Esophagus muscularis mucosa (tissue), 4 donors: ENCODE measurements around the gene CBLB. TPM values are rescaled to one million over a fixed set of nuclear protein-coding genes. Genes with fewer than 3 reads are reported as not detected.
A peak's percentile ranks its signal among the peaks of the same experiment; 100 is the strongest.

Source experiments
- DNase-seq: peaks from one replicate; pipeline ENCODE4 v3.0.0-alpha.2; 2017; ENCODE audit errors: extremely low spot score
- H3K27ac ChIP-seq, 4 donors: fragments of 200-600 bp; sonication (generic); replicated peaks in 1 of 4; 1 replicate in 3 of 4; 2 replicates in 1 of 4; pipeline ENCODE4 v1.5.1; 2016 to 2019; ENCODE audit warnings: mild to moderate bottlenecking in 1 of 4
- H3K27me3 ChIP-seq, 4 donors: fragments of 200-600 bp; sonication (generic); one replicate each; pipeline versions ENCODE4 v1.5.1 to v1.6.0; 2016 to 2019
- H3K36me3 ChIP-seq, 4 donors: fragments of 200-600 bp; sonication (generic); one replicate each; pipeline ENCODE4 v1.5.1; 2016 to 2019
- H3K4me1 ChIP-seq, 4 donors: fragments of 200-600 bp; sonication (generic); one replicate each; pipeline ENCODE4 v1.5.1; 2016 to 2019
- H3K4me3 ChIP-seq, 4 donors: fragments of 200-600 bp; sonication (generic); 1 replicate in 2 of 4; 2 replicates in 2 of 4; pipeline ENCODE4 v1.5.1; 2016 to 2019; ENCODE audit warnings: mild to moderate bottlenecking in 4 of 4, moderate library complexity in 1 of 4
- H3K9me3 ChIP-seq, 4 donors: fragments of 200-600 bp; sonication (generic); 1 replicate in 3 of 4; 2 replicates in 1 of 4; pipeline ENCODE4 v1.5.1; 2016 to 2019
- EP300 ChIP-seq: sonication (generic); formaldehyde crosslinking; IDR thresholded peaks from one replicate; pipeline ENCODE4 v1.6.1; 2017; ENCODE audit warnings: antibody characterized with exemption
- POLR2A ChIP-seq: fragments of 450-650 bp; IDR thresholded peaks from one replicate; pipeline ENCODE4 v1.6.1; 2017; ENCODE audit warnings: antibody characterized with exemption, moderate library complexity, mild to moderate bottlenecking, low read depth
- POLR2AphosphoS5 ChIP-seq, 2 donors: sonication (generic); formaldehyde crosslinking; IDR thresholded peaks; one replicate each; pipeline ENCODE4 v1.6.1; 2017; ENCODE audit warnings: antibody characterized with exemption in 2 of 2
- WGBS: methylation state at CpG from one replicate; pipeline ENCODE4 v1.1.5; 2018; 5-methylcytosine and 5-hydroxymethylcytosine counted together
- intact Hi-C: fragments of 100-400 bp; cut with DNase I; formaldehyde crosslinking; loops from one replicate; pipeline ENCODE4 v1.15.1; 2023
- total RNA-seq, 4 donors: library from RNA; depleted of rRNA; stranded (reverse); fragments of >200 nt; gene quantifications; one replicate each; pipeline versions ENCODE4 v1.1.0 to v1.2.1, GENCODE V29; 2016
- TF ChIP-seq, protein P1 (sequence below), 3 experiments: fragments of 200-600 bp in 2 of 3; fragments of 450-650 bp in 1 of 3; sonication (generic) in 2 of 3; IDR thresholded peaks; one replicate each; pipeline ENCODE4 v1.5.1; 2017 to 2019; ENCODE audit warnings: antibody characterized with exemption in 3 of 3, mild to moderate bottlenecking in 2 of 3, moderate library complexity in 1 of 3

CBLB gene
- total RNA-seq, 4 donors from 2014 or later, result 20.7 to 35.7 (median 26.2) TPM

DNA sequence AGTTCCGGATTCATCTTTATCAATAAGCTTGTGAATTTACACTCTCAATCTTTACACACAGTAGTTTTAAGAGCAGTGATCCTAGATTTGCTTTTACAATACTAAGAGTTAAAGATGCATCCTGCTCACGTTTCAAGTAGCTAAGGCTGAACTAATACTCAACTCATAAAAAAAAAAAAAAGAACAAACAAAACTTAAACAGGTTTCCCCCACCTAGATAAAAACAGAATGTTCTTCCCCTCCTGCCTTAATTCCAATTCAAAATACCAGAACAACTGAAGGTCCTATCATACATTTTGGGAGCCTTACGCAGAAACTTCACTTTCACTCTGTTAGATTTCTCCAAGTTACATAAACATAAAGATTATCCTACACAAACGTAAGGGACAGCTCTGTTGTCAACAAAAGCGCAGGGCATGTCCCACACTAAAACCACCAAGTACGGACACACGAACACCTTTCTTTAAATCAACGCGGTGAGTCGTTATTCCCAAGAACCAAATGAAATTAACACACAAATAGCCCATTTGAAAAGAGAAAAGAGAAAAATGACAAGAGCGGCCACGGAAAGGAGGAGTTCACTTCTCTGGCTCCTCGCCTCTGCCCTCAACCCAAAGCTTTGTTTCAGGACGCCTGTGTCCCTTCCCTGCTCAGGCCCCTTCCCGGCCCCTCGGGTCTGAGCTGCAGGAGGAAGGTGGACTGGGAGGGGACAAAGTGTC lies 941 bp downstream of the CBLB start:
- H3K36me3 ChIP-seq, result peaks cover 0 to 16% (median 0%) of the 10 kb centered on the region in 4 donors
- H3K4me3 ChIP-seq, result peak overlapping the region; percentile 66 to 96 (median 83)
- intact Hi-C loops, result no loop called here
- peak overlapping the region; percentile 91 to 98 (median 94) for H3K27ac ChIP-seq
- WGBS, result 3% methylated on average over 16 of the region's 16 CpGs
- DNase-seq, result no peak
- no peaks in the 10 kb centered on the region for H3K9me3 ChIP-seq
- no peaks in the 10 kb centered on the region for H3K27me3 ChIP-seq
- TF ChIP-seq POLR2AphosphoS5 (IDR thresholded peaks at IDR 0.05), result no peak
- H3K4me1 ChIP-seq, result peaks cover 29 to 57% (median 51%) of the 10 kb centered on the region in 4 donors

DNA sequence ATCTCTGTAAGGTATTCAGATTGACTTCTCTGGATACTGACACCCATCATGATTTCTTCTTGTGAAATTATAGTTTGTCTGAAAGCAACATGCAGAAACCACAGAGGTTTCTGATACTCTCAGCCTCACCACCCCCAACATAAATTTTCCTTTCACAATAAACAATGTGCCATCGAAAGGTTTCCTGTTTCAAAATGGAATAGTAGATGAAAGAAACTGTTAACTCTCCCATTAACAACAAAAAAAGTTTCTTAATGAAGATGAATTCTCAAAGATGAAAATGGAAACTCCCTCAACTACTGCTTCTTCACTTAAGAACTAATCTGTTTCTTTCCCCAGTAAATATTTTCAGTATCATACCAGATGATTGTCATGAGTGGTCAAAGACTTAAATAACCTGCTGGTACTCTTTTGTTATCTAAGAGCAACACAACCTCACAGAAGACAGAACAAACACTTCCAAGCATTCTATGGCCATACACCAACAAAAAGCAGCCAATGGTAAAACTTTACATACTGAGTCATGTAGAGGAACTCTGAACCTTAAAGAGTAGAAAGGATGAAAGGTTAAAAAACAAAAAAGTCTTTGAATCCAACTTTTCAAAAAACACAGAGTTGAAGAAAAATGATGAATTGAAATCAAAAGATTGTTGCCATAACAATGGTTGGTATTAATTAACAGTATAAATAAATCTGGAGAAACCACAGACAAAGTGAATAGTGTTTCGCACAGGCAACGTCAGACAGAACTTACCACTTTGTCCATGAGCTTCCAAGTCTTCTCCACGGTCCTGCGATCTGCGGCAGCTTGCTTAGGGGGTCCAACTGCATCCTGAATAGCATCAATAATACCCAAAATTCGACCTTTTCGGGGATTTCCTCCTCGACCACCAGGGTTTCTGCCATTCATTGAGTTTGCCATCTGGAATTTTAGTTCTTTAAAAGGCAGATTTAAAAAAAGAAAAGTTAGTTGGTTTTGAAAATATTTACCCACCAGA lies 1.9 kb downstream of the CBLB start:
- DNase-seq, result no peak
- H3K4me1 ChIP-seq, result peaks cover 31 to 66% (median 54%) of the 10 kb centered on the region in 4 donors
- peak overlapping the region; percentile 91 to 98 (median 94) for H3K27ac ChIP-seq
- H3K36me3 ChIP-seq, result peaks cover 0 to 24% (median 0%) of the 10 kb centered on the region in 4 donors
- no peaks in the 10 kb centered on the region for H3K27me3 ChIP-seq
- intact Hi-C loops, result no loop called here
- H3K4me3 ChIP-seq, result peak overlapping the region; percentile 66 to 96 (median 83)
- peak in 1 of 2 donors; percentile 29 for TF ChIP-seq POLR2AphosphoS5 (IDR thresholded peaks at IDR 0.05)
- TF ChIP-seq, protein P1, sequence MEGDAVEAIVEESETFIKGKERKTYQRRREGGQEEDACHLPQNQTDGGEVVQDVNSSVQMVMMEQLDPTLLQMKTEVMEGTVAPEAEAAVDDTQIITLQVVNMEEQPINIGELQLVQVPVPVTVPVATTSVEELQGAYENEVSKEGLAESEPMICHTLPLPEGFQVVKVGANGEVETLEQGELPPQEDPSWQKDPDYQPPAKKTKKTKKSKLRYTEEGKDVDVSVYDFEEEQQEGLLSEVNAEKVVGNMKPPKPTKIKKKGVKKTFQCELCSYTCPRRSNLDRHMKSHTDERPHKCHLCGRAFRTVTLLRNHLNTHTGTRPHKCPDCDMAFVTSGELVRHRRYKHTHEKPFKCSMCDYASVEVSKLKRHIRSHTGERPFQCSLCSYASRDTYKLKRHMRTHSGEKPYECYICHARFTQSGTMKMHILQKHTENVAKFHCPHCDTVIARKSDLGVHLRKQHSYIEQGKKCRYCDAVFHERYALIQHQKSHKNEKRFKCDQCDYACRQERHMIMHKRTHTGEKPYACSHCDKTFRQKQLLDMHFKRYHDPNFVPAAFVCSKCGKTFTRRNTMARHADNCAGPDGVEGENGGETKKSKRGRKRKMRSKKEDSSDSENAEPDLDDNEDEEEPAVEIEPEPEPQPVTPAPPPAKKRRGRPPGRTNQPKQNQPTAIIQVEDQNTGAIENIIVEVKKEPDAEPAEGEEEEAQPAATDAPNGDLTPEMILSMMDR (IDR thresholded peaks at IDR 0.05), result no peak
- no peaks in the 10 kb centered on the region for H3K9me3 ChIP-seq
- WGBS, result 70% methylated on average over 9 of the region's 9 CpGs

DNA sequence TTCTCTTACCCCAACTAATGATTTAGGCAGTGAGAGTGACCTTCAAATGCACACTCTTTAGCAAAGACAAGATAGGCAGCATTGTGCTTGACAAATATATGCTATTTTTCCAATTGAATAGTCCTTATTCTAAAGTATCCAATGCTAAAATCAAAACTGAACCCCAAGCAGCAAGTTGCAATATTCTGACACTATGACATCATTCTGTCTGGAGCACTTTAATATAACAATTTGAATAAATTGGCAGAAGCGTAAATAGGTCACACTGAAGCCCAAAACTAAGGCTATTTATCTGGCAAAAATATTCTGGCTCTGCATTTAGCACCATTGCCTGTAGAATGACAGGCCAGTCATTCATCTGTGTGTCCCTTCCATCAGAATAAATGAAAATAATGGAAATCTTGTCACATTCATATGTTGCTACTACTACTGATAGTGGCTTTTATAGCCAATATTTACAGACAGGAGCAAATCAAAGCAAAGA lies 2.9 kb downstream of the CBLB start:
- intact Hi-C loops, result no loop called here
- Histone ChIP-seq H3K4me1 (peaks cover 30 to 74% (median 60%) of the 10 kb centered on the region in 4 donors), H3K4me3 (peak overlapping the region; percentile 66 to 96 (median 83)), H3K27ac (peak overlapping the region in 1 of 4 donors; percentile 98), H3K9me3 (no peaks in the 10 kb centered on the region), H3K36me3 (peaks cover 0 to 28% (median 0%) of the 10 kb centered on the region in 4 donors), H3K27me3 (no peaks in the 10 kb centered on the region)
- TF ChIP-seq, protein P1 (IDR thresholded peaks at IDR 0.05), result no peak
- TF ChIP-seq POLR2AphosphoS5 (IDR thresholded peaks at IDR 0.05) (no peak), EP300 (no peak), POLR2A (no peak)
- 82% methylated on average over 1 of the region's 1 CpG for WGBS
- DNase-seq, result no peak

- TF ChIP-seq POLR2A (no peak), POLR2AphosphoS5 (IDR thresholded peaks at IDR 0.05) (no peak), EP300 (no peak)
- TF ChIP-seq, protein P1 (IDR thresholded peaks at IDR 0.05), result no peak
- peak overlapping the region in 1 of 4 donors; percentile 98 for H3K27ac ChIP-seq
- DNase-seq, result no peak
- H3K36me3 ChIP-seq, result peaks cover 0 to 36% (median 0%) of the 10 kb centered on the region in 4 donors
- intact Hi-C loops, result no loop called here
- no peaks in the 10 kb centered on the region for H3K27me3 ChIP-seq
- H3K4me1 ChIP-seq, result peaks cover 30 to 79% (median 64%) of the 10 kb centered on the region in 4 donors
- peak overlapping the region; percentile 66 to 96 (median 83) for H3K4me3 ChIP-seq
- H3K9me3 ChIP-seq, result no peaks in the 10 kb centered on the region
- WGBS, result 100% methylated on average over 1 of the region's 1 CpG
Measured at GRCh38 chr3:105865016-105865623, 3.7 kb downstream of the CBLB start.
